Neural progenitor cell (in vitro differentiated cells): ENCODE results near the gene ITGA1.

Experiments
- EZH2phosphoT487 ChIP-seq: fragments of 200-600 bp; sonication (generic); IDR thresholded peaks from 2 replicates; pipeline ENCODE4 v1.6.1; 2017; ENCODE audit warnings: antibody characterized with exemption
- TF ChIP-seq, protein P1 (sequence below): fragments of 200-600 bp; sonication (generic); IDR thresholded peaks from 2 replicates; pipeline ENCODE4 v1.5.1; 2017; ENCODE audit warnings: antibody characterized with exemption, mild to moderate bottlenecking

DNA sequence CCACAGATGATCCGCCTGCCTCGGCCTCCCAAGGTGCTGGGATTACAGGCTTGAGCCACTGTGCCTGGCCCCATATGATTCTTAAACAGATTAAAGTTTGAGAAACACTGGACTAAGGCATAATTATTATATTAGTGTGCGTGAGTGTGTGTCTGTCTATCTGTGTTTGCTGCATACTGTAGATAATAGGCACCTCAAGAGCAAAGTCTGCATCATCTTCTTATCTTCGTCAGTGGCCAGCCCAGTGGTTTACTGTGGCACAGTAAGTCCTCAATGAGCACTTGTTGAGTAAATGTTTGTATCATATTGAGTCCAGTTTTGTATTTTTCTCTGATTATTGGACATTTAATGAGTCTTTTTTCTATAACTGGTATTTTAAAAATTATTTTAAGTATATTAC lies 81.7 kb downstream of the ITGA1 start:
- no peak for TF ChIP-seq EZH2phosphoT487
- TF ChIP-seq, protein P1, sequence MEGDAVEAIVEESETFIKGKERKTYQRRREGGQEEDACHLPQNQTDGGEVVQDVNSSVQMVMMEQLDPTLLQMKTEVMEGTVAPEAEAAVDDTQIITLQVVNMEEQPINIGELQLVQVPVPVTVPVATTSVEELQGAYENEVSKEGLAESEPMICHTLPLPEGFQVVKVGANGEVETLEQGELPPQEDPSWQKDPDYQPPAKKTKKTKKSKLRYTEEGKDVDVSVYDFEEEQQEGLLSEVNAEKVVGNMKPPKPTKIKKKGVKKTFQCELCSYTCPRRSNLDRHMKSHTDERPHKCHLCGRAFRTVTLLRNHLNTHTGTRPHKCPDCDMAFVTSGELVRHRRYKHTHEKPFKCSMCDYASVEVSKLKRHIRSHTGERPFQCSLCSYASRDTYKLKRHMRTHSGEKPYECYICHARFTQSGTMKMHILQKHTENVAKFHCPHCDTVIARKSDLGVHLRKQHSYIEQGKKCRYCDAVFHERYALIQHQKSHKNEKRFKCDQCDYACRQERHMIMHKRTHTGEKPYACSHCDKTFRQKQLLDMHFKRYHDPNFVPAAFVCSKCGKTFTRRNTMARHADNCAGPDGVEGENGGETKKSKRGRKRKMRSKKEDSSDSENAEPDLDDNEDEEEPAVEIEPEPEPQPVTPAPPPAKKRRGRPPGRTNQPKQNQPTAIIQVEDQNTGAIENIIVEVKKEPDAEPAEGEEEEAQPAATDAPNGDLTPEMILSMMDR, result no peak
